ENCODE data around the gene DISC1.

DNA sequence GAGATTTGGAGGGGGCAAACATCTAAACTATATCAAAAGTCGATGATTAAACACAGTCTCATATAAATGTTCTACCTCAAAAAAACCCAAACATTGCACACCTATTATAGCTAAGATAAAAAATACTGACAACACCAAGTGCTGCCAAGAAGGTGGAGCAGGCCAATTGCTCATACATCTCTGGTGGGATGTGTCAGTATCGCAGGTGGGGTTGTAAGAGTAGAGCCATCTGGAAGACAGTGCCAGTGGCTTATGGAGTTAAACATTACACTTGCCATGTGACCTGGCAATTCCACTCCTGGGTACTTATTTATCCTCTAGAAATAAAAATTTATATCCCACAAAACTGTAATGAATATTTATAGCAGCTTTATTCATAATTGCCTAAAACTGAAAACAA, 213.4 kb downstream of the DISC1 start:
- TF ChIP-seq, protein P1, sequence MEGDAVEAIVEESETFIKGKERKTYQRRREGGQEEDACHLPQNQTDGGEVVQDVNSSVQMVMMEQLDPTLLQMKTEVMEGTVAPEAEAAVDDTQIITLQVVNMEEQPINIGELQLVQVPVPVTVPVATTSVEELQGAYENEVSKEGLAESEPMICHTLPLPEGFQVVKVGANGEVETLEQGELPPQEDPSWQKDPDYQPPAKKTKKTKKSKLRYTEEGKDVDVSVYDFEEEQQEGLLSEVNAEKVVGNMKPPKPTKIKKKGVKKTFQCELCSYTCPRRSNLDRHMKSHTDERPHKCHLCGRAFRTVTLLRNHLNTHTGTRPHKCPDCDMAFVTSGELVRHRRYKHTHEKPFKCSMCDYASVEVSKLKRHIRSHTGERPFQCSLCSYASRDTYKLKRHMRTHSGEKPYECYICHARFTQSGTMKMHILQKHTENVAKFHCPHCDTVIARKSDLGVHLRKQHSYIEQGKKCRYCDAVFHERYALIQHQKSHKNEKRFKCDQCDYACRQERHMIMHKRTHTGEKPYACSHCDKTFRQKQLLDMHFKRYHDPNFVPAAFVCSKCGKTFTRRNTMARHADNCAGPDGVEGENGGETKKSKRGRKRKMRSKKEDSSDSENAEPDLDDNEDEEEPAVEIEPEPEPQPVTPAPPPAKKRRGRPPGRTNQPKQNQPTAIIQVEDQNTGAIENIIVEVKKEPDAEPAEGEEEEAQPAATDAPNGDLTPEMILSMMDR (IDR thresholded peaks at IDR 0.05; ENCODE audit: poor library complexity, severe bottlenecking): no peak
- TF ChIP-seq TAF1 (IDR thresholded peaks at IDR 0.05; ENCODE audit: low read depth) (no peak), POLR2AphosphoS5 (IDR thresholded peaks at IDR 0.05) (no peak), EP300 (conservative IDR thresholded peaks at IDR 0.05; ENCODE audit: poor library complexity, severe bottlenecking) (no peak), MXI1 (conservative IDR thresholded peaks at IDR 0.05; ENCODE audit: poor library complexity, severe bottlenecking) (no peak), EZH2 (IDR thresholded peaks at IDR 0.05; ENCODE audit: borderline replicate concordance, insufficient read depth, low read length, poor library complexity, severe bottlenecking) (no peak)
- TF ChIP-seq, protein P2, sequence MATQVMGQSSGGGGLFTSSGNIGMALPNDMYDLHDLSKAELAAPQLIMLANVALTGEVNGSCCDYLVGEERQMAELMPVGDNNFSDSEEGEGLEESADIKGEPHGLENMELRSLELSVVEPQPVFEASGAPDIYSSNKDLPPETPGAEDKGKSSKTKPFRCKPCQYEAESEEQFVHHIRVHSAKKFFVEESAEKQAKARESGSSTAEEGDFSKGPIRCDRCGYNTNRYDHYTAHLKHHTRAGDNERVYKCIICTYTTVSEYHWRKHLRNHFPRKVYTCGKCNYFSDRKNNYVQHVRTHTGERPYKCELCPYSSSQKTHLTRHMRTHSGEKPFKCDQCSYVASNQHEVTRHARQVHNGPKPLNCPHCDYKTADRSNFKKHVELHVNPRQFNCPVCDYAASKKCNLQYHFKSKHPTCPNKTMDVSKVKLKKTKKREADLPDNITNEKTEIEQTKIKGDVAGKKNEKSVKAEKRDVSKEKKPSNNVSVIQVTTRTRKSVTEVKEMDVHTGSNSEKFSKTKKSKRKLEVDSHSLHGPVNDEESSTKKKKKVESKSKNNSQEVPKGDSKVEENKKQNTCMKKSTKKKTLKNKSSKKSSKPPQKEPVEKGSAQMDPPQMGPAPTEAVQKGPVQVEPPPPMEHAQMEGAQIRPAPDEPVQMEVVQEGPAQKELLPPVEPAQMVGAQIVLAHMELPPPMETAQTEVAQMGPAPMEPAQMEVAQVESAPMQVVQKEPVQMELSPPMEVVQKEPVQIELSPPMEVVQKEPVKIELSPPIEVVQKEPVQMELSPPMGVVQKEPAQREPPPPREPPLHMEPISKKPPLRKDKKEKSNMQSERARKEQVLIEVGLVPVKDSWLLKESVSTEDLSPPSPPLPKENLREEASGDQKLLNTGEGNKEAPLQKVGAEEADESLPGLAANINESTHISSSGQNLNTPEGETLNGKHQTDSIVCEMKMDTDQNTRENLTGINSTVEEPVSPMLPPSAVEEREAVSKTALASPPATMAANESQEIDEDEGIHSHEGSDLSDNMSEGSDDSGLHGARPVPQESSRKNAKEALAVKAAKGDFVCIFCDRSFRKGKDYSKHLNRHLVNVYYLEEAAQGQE (IDR thresholded peaks at IDR 0.05; ENCODE audit: borderline replicate concordance): no peak

Measured in neural cell (in vitro differentiated cells).